Left hindlimb (tissue), 1 donor: Measurements from ENCODE around the gene TRAPPC8.
"Not testable (repeated sequence)": the region's sequence is repeated elsewhere in the genome, so short reads cannot be mapped to it uniquely, and the experiment has no call there.

Experiments used
- DNase-seq: peaks from one replicate; pipeline ENCODE4 v3.0.0-alpha.2; 2018

Gene TRAPPC8

DNA sequence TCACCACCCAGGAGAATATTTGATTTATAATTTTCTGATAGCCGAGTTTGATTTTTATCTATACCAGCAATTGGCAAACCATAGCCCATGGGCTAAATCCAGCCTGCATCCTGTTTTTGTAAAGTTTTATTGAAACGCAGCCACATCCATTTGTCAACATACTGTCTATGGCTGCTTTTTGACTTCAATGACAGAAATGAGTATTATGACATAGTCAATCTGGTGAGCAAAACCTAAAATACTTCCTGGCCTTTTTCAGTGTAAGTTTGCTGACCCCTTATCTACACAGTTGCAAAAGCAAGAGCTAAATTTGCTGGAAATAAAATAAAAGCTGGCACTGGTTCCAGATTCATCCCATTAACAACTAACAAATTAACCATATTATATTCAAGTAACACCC, 102.4 kb downstream of the TRAPPC8 start:
- no peak for DNase-seq

DNA sequence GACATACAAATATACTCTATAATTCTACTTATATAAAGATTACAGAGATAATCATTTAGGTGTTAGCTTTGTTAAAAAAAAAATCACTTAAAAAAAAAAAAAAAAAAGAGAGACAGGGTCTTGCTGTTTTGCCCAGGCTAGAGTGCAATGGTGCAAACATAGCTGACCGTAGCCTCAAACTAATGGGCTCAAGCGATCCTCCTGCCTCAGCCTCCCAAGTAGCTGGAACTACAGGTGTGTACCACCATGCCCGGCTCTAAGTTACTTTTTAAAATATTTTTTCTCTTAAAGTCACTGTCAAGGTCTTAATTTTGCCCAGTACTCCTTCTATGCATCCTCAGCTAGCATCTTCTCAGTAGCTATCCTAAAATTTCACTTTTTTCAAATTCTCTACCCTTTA, 105.0 kb downstream of the TRAPPC8 start:
- DNase-seq, result no peak

DNA sequence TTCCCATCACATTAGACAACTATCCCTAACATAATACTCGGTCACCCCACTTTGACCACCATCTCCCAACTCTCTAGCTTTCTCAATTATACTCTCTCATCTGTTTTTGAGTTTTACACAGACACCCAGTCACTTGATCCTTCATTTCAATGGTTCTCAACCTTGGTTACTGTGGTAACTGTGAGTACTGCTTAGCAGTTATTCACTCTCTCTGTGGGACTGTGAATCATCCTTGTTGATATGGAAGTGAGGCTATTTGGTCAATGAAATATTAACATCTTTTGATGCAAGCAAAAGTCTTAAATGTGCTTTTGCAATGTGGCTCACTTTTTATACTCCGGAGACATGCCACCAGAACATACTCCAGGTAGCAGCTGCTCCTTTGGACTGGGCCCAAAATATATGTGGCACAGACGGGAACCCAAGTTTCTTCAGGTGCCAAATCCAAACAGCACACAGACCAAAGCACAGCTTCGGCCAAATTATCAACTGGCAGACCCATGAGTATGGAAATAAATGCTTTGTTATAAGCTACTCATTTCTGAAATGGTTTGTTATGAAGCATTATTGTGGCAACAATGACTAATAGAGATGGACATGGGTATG, 107.3 kb downstream of the TRAPPC8 start:
- no peak for DNase-seq

DNA sequence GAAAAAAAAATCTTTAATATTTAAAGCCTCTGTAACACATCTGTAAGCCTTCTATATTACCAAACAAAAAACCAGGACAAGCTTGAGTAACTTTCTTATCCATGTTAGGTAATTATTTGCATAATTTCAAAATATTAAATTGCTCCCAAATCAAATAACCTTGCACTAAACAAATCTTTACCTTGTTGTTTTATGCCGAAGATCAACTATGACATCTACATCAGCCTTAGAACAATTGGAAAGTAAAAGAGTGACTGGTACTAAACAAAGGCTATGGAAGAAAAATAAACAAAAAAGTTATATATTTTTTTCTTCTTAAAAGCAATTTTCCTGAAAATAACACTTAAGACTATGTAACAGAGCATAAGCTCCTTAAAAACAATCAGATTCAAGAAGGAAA, 111.0 kb downstream of the TRAPPC8 start:
- DNase-seq, result no peak

DNA sequence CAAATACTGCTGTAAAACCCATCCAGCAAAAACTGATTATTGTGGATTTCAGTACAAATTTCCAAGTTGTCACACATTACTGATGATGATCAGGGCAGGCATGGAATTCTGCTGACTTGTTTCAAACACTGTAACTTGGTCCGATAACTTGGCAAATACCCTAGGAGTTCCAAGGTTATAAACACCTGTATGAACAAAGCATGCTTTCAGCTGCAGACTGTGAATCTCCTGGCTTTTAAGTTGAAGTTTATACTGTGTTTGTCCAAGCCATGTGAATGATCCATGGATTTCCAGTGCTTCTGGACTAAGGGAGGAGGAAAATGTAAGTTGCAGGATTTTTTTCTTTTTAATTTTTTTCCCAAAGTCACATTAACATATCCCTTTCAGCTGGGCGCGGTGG, 112.2 kb downstream of the TRAPPC8 start:
- no peak for DNase-seq

DNA sequence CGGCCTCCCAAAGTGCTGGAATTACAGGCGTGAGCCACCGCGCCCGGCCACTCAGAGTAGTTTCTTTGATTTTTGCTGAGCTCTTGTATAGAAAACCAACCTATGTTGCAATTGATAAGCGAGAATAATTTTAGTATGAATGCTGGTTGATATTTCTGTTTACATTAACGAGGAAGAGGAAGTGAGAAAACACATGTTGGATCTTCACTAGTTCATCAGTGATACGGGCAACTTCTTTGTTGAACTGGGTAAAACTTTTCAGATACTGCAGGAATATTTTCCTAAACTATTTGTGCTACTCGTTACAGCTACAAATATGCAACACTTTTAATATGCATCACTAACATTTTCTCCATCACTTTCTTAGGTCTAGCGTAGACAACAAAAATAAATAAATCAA, 114.3 kb downstream of the TRAPPC8 start:
- DNase-seq, result no peak

DNA sequence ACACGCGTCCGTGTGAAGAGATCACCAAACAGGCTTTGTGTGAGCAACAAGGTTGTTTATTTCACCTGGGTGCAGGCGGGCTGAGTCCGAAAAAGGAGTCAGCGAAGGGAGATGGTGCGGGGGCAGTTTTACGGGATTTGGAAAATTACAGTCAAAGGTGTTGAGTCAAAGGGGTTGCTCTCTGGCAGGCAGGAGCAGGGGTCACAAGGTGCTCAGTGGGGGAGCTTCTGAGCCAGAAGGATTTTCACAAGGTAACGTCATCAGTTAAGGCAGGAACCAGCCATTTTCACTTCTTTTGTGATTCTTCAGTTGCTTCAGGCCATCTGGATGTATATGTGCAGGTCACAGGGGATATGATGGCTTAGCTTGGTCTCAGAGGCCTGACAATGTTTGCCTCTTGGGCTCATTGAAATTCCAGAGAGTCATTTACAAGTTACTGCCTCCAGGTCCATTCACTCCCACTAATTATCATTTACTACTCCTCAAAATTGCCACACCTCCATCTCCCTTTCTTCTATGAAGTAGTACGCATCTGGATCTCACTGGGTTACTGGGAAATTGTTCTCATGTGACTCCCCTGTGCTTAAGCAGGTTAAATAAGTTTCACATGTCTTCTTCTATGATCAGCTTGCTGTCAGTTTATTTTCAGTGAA, 116.1 kb downstream of the TRAPPC8 start:
- DNase-seq, result not testable (repeated sequence)

DNA sequence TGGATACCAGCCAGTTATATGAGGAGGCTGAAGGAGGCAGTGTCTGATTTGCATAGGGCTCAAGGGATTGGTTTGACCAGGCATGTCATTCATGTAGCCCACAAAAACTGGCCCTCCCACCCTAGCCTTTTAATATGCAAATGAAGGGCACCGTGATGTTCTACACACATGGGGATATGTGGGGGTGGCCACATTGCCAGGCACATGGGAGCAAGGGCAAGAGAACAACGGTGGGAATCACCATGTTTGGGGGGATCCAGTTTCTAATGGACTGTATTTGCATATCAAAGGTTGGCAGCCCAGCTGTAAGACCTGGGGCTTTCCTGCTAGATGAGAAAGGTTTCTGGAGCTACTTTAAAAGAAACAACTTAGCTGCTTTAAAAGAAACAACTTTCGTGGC, 117.2 kb downstream of the TRAPPC8 start:
- DNase-seq, result no peak

DNA sequence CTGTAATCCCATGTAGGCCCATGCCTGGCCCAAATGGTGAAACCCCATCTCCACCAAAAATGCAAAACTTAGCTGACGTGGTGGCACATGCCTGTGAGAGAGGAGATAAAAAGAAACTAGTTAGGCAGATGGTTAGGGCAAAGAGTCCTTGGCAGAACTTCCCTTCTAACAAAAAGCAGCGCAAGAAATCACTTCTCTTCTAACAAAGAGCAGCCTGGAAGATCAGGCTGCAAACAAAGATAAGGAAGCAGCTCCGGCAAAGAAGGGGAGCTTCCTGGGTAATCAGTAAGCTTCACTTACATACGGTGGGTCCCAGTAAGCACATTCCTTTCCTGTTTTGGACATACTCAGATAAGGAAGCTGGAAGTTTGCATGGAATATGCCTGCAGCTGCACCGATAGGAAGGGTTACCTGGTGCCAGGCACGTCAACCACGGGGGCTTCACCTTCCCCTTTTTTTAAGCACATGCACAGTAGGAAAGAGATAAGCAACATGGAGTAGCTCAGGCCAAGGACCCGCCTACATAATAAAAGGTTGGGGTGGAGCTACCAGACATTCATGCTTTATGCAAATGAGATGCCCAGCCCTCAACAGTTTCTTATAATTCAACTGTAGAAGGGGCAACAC, 121.3 kb downstream of the TRAPPC8 start:
- DNase-seq, result no peak

DNA sequence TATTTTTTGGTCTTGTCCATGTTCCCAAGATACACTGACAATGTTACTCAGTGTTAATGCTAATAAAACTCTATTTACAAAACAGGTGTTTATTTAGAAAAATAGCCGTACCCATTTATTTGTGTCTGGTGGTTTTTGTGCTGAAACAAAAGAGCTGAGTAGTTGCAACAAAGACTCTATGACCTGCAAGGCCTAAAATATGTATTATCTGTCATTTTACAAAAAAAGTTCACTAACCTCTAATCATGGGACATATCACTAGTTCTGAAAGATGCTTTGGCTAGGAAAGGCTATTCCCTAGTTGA, 123.1 kb downstream of the TRAPPC8 start:
- DNase-seq, result no peak

DNA sequence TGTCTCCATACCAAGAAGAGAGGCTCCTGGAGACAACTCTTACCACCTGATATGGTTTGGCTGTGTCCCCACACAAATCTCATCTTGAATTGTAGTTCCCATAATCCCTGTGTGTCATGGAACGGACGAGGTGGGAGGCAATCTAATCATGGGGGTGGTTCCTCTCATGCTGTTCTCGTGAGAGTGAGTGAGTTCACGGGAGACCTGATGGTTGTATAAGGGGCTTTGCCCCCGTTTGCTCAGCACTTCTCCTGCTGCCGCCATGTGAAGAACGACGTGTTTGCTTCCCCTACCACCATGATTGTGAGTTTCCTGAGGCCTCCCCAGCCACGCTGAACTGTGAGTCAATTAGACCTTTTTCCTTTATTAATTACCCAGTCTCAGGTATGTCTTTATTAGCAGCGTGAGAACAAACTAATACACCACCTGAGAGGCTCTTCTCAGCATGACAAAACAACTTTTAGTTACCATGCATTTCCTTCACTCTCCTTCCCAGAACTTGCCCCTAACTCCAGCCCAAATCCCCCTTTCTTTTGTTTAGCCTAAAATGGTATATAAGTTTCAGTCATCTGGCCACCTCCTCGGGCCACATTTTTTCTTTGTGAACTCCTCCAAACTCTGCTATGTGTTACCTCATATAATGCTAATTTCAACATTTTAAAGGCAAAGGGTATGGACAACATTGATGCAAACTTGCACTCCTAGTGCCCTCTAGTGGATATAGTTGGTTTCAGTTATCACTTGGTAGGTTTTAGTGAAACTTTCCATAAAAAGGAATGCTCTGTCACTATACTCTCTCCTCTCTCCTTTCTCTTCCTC, 123.6 kb downstream of the TRAPPC8 start:
- no peak for DNase-seq

DNA sequence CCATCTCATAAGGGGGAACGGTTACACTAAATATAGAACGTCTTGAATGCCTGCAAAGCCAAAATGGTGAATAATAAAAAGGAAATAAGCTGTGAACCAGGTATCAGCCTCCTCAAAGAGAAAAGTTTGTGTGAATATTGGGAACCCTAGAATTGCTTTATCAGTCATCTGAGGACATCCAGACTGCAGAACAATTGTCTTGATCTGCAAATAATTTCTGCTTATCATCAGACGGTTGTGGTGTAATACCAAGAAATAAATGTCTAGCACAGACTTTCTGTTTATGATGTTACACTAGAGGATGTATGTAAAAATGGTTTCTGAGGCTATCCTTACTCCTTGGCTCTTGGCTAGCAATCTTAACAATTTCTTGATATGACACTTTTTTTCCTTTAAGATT, 128.8 kb downstream of the TRAPPC8 start:
- DNase-seq, result no peak

DNA sequence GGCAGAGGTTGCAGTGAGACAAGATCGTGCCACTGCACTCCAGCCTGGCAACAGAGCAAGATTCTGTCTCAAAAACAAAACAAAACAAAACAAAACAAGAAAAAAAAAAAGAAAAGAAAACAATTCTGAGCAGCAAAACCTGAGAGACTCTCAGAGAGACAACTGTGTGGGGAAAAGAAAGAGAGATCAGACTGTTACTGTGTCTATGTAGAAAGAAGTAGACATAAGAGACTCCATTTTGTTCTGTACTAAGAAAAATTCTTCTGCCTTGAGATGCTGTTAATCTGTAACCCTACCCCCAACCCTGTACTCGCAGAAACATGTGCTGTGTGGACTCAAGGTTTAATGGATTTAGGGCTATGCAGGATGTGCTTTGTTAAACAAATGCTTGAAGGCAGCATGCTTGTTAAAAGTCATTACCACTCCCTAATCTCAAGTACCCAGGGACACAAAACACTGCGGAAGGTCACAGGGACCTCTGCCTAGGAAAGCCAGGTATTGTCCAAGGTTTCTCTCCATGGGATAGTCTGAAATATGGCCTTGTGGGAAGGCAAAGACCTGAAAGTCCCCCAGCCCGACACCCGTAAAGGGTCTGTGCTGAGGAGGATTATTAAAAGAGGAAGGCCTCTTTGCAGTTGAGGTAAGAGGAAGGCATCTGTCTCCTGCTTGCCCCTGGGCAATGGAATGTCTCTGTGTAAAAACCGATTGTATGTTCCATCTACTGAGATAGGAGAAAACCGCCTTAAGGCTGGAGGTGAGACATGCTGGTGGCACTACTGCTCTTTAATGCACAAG, 132.4 kb downstream of the TRAPPC8 start:
- not testable (repeated sequence) for DNase-seq

DNA sequence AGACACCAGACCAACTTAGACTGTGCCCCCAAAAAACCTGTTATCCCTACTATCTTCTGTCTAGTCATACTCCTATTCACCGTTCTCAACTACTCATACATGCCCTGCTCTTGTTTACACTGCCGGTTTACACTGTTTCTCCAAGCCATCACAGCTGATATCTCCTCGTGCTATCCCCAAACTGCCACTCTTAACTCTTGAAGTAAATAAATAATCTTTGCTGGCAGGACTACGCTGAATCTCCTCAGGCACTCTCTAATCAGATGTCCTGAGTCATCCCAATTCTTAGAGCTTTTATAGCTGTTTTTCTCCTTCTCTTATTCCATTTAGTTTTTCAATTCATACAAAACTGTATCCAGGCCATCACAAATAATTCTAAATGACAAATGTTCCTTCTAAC, 133.9 kb downstream of the TRAPPC8 start:
- not testable (repeated sequence) for DNase-seq

DNA sequence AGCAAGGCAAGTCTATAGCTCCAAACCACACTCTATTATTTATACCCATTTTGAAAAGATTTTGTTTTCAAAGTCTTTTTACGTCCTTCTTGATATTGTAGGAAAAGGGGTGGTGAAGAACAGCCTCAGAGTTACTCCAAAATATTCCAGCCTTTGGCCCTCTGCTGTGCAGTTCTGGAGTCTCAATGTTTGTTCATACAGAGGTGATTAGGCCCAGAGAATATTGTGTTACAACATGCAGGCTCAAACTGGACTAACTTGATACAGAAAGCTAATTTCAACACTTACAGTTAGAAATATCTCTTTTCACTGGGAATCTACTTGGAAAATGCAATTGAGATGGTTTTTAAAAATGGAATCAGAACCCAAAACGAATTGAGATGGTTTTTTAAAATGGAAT, 141.8 kb downstream of the TRAPPC8 start:
- DNase-seq, result no peak

DNA sequence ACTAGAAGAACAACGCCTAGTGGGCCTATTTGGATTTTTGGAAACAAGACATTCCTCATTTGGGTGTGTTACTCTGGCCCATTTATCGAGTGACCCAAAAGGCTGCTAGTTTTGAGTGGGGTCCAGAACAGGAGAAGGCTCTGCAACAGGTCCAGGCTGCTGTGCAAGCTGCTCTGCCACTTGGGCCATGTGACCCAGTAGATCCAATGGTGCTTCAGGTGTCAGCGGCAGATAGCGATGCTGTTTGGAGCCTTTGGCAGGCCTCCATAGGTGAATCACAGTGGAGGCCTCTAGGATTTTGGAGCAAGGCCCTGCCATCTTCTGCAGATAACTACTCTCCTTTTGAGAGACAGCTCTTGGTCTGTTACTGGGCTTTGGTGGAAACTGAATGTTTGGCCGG, 143.7 kb downstream of the TRAPPC8 start:
- DNase-seq, result not testable (repeated sequence)

DNA sequence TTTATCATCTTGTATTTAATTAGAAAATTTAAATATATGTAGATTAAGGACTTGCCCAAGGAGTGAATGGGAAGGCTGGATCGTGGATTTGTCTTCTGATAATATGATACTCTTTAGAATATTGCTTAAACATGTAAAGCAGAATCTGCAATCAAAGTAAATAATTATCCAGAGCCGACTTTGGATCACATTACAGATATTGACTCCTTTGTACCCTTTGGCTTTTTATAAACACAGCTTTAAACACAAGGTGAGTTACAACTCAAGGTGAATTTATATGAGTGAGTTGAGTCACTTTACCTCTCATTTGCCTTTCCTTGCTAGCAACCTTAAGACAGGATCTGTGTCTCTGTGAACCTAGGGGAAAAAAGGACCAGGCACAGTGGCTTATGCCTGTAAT, 144.5 kb downstream of the TRAPPC8 start:
- DNase-seq, result no peak

DNA sequence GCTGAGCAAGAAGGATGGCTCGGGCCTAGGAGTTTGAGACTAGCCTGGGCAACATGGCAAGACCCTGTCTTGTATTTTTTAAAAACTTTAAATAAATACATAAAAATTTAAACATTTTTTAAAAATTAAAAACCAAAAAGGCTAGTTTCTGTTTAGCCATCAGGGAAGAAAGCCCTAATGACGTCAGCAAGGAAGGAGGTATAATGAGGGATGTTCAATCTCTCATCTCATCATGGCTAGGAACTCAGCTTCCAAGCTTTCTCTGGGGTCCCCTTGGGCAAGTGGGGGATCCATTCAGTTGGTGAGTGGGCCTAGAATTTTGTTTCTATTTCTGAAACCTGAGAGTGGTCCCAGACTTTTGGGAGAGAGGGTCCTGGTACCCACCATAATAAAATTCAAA, 147.2 kb downstream of the TRAPPC8 start:
- DNase-seq, result no peak

DNA sequence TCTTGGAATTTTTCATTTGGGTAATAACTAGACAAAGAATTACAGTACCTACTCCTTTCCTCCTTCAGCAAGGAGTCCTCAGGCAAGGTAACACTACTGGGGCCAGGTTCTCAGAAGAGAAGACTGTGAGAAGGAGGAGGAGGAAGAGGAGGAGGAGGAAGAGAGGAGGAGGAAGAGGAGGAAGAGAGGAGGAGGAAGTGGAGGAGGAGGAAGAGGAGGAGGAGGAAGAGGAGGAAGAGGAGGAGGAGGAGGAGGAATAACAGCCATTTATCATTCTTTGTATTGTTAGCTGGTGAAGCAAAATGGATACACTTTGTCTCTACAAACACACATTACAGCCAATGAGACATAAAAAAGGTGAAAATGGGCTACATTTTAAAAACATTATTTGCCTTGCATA, 149.4 kb downstream of the TRAPPC8 start:
- DNase-seq, result no peak

DNA sequence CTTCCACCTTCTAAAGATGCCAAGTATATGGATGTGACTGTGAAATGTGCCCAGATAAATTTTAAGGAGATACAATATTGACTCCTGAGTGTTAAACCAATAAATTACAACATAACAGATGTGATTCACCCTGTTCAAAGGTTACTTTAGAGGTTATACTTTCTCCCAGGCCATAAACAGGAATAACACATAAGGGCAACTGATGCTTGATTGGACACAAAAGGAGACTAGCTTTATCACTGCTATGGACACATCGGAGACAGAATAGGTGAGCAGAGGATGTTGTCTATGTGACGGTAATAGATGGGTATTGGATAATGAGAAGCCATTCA, 150.4 kb downstream of the TRAPPC8 start:
- DNase-seq, result no peak

DNA sequence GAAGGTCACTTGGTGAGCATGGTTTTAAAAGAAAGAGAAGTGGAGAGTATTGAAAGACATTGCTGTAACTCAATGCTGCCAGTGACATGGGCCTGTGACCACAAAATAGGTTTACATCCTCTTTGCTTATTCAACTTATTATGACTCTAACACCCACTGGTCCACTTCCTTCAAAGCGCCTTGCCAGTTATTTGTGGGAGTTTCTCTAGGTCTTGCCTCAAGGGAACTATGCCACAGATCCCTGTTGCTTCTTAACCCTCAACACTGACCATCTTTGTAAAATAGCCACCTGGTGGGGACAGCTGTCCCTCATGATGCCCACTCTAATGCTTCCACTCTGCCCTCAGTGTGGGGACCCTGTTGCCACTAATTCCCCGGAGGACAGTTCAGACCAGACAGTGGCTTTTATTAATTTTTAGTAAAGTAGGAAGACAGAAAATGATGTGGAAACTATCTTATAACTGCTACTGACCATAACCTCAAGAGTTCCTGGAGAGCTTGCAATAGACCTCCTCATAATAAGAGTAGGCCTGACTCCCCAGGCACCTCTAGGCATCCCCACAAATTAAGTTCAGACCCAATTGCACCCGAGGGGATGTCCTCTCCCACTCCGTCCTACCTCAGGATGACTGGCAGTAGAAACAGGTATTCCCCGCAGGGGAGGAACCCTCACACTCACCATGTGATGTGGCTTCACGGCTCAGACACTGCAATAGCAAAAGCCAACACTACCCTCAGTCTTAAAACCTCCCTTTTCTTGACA, 150.9 kb downstream of the TRAPPC8 start:
- no peak for DNase-seq

DNA sequence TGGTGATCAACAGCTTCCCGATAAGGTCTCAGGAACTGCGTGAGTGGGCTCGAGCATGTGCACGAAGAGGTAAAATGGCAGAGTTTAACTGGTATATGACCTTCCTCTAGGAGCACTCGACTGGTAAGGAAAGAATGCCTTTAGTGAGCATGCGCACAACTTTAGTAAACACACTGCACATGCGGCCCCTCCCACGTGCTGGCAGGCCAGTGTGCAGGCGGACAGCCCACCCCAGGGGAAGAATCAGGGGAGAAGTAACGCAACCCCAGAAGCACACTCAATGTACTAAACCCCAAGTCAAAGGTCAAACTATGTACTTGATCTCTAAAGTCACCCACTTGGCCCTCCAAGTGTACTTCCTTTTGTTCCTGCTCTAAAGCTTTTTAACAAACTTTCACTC, 153.5 kb downstream of the TRAPPC8 start:
- DNase-seq, result no peak

DNA sequence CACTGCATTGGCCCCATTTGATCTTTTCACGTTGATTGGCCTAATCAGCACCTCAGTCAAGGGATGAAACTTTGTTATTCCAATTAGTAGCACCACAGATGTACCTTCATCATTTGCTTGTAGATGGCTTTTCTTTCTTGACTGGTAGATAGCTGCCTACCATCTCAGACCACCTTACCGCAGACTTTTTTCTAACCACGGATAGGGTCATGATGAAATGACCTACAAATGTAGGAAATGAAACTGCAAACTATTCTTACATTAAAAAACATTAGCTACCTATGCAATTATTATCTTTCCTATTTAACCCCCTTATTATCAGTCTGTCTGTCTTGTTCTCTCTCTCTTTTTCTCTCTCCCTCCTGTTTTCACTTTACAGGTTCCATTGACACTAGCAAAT, 159.9 kb downstream of the TRAPPC8 start:
- no peak for DNase-seq
